Umbilical cord (tissue), 2 donors: ENCODE results near the gene GRID2. TPM values are rescaled to one million over a fixed set of nuclear protein-coding genes. Genes with fewer than 3 reads are reported as not detected.

Experiments
- DNase-seq: peaks from one replicate; pipeline ENCODE4 v3.0.0-alpha.2; 2015; ENCODE audit warnings: low spot score
- total RNA-seq: library from RNA; depleted of rRNA; stranded (reverse); fragments of >200 nt; gene quantifications from one replicate; pipeline ENCODE4 v1.2.3, GENCODE V29; 2014; ENCODE audit warnings: low replicate concordance; ENCODE audit not compliant: insufficient read depth

Gene GRID2
- total RNA-seq, 1 donor from 2014 or later, result 7.9 TPM

- DNase-seq, result no peak
Observed at GRCh38 chr4:93501946-93502345, 1198.2 kb downstream of the GRID2 start.

- no peak for DNase-seq
Observed at GRCh38 chr4:93502991-93503390, 1199.2 kb downstream of the GRID2 start.

- DNase-seq, result no peak
Observed at GRCh38 chr4:93513851-93514250, 1210.1 kb downstream of the GRID2 start.

- no peak for DNase-seq
Observed at GRCh38 chr4:93515208-93515607, 1211.4 kb downstream of the GRID2 start.

GRCh38 chr4:93529692-93530372, 1226.1 kb downstream of the GRID2 start:
- no peak for DNase-seq

GRCh38 chr4:93532234-93532633, 1228.5 kb downstream of the GRID2 start:
- no peak for DNase-seq

- no peak for DNase-seq
Observed at GRCh38 chr4:93540562-93540961, 1236.8 kb downstream of the GRID2 start.

GRCh38 chr4:93561842-93562241, 1258.1 kb downstream of the GRID2 start:
- no peak for DNase-seq

GRCh38 chr4:93568758-93569157, 1265.0 kb downstream of the GRID2 start:
- DNase-seq, result no peak

GRCh38 chr4:93573285-93573684, 1269.5 kb downstream of the GRID2 start:
- no peak for DNase-seq

GRCh38 chr4:93578942-93579341, 1275.2 kb downstream of the GRID2 start:
- no peak for DNase-seq

- DNase-seq, result no peak
Observed at GRCh38 chr4:93605163-93605562, 1301.4 kb downstream of the GRID2 start.

GRCh38 chr4:93617606-93618005, 1313.8 kb downstream of the GRID2 start:
- DNase-seq, result no peak

GRCh38 chr4:93633721-93634120, 1330.0 kb downstream of the GRID2 start:
- DNase-seq, result no peak

GRCh38 chr4:93635943-93636342, 1332.2 kb downstream of the GRID2 start:
- DNase-seq, result no peak

- DNase-seq, result no peak
Observed at GRCh38 chr4:93645120-93645519, 1341.4 kb downstream of the GRID2 start.

GRCh38 chr4:93646233-93646930, 1342.6 kb downstream of the GRID2 start:
- no peak for DNase-seq

GRCh38 chr4:93648258-93648657, 1344.5 kb downstream of the GRID2 start:
- no peak for DNase-seq

- no peak for DNase-seq
Observed at GRCh38 chr4:93649828-93650227, 1346.1 kb downstream of the GRID2 start.

- DNase-seq, result no peak
Observed at GRCh38 chr4:93654211-93654610, 1350.4 kb downstream of the GRID2 start.

- no peak for DNase-seq
Observed at GRCh38 chr4:93657527-93657926, 1353.8 kb downstream of the GRID2 start.

GRCh38 chr4:93658443-93658842, 1354.7 kb downstream of the GRID2 start:
- DNase-seq, result no peak

- no peak for DNase-seq
Observed at GRCh38 chr4:93659629-93660028, 1355.9 kb downstream of the GRID2 start.
